ENCODE results near the gene LRRC15. TPM values are rescaled to one million over a fixed set of nuclear protein-coding genes. Genes with fewer than 3 reads are reported as not detected.

LRRC15 gene
- total RNA-seq, 1 donor from 2014 or later, result not detected

DNA sequence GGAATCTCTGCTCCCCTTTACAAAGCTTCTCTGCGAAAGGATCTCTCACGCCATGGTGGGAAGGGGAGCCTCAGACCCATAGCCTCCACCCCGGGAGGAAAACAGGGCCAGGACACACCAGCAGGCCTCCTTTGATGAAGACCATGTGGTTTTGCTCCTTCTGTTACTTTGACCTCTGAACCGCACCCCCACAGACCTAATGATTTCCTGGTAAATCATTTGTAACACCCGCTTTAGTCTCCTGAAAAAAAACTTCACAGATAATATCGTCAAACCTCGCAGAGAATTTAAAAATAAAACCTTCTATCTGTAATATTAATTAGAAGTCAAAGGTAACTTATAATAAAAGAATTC is 36.7 kb downstream of the LRRC15 start:
- TF ChIP-seq, protein P1, sequence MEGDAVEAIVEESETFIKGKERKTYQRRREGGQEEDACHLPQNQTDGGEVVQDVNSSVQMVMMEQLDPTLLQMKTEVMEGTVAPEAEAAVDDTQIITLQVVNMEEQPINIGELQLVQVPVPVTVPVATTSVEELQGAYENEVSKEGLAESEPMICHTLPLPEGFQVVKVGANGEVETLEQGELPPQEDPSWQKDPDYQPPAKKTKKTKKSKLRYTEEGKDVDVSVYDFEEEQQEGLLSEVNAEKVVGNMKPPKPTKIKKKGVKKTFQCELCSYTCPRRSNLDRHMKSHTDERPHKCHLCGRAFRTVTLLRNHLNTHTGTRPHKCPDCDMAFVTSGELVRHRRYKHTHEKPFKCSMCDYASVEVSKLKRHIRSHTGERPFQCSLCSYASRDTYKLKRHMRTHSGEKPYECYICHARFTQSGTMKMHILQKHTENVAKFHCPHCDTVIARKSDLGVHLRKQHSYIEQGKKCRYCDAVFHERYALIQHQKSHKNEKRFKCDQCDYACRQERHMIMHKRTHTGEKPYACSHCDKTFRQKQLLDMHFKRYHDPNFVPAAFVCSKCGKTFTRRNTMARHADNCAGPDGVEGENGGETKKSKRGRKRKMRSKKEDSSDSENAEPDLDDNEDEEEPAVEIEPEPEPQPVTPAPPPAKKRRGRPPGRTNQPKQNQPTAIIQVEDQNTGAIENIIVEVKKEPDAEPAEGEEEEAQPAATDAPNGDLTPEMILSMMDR (IDR thresholded peaks at IDR 0.05; ENCODE audit: unreplicated experiment), result no peak
- H3K27me3 Mint-ChIP-seq (ENCODE audit: unreplicated experiment), result peaks cover 10% of the 10 kb centered on the region
- no peak overlapping the region for H3K27ac Mint-ChIP-seq (ENCODE audit: unreplicated experiment)
- H3K4me1 Mint-ChIP-seq (ENCODE audit: unreplicated experiment), result peaks cover 6% of the 10 kb centered on the region
- H3K4me3 Mint-ChIP-seq (ENCODE audit: unreplicated experiment), result no peak overlapping the region
- no peaks in the 10 kb centered on the region for H3K9me3 Mint-ChIP-seq (ENCODE audit: unreplicated experiment)
- H3K36me3 Mint-ChIP-seq (ENCODE audit: low read depth, unreplicated experiment), result no peaks in the 10 kb centered on the region
- no peak for DNase-seq (ENCODE audit: low spot score)

GRCh38 chr3:194330579-194330978 is 39.0 kb downstream of the LRRC15 start:
- peaks cover 7% of the 10 kb centered on the region for H3K27me3 Mint-ChIP-seq (ENCODE audit: unreplicated experiment)
- no peaks in the 10 kb centered on the region for H3K36me3 Mint-ChIP-seq (ENCODE audit: low read depth, unreplicated experiment)
- H3K27ac Mint-ChIP-seq (ENCODE audit: unreplicated experiment), result no peak overlapping the region
- no peak for DNase-seq (ENCODE audit: low spot score)
- H3K4me3 Mint-ChIP-seq (ENCODE audit: unreplicated experiment), result no peak overlapping the region
- TF ChIP-seq, protein P1 (IDR thresholded peaks at IDR 0.05; ENCODE audit: unreplicated experiment), result no peak
- H3K9me3 Mint-ChIP-seq (ENCODE audit: unreplicated experiment), result no peaks in the 10 kb centered on the region
- H3K4me1 Mint-ChIP-seq (ENCODE audit: unreplicated experiment), result peaks cover 6% of the 10 kb centered on the region

- TF ChIP-seq, protein P1 (IDR thresholded peaks at IDR 0.05; ENCODE audit: unreplicated experiment), result no peak
- H3K27me3 Mint-ChIP-seq (ENCODE audit: unreplicated experiment), result peaks cover 7% of the 10 kb centered on the region
- H3K4me3 Mint-ChIP-seq (ENCODE audit: unreplicated experiment), result no peak overlapping the region
- H3K27ac Mint-ChIP-seq (ENCODE audit: unreplicated experiment), result no peak overlapping the region
- H3K9me3 Mint-ChIP-seq (ENCODE audit: unreplicated experiment), result no peaks in the 10 kb centered on the region
- no peak for DNase-seq (ENCODE audit: low spot score)
- no peaks in the 10 kb centered on the region for H3K36me3 Mint-ChIP-seq (ENCODE audit: low read depth, unreplicated experiment)
- H3K4me1 Mint-ChIP-seq (ENCODE audit: unreplicated experiment), result peaks cover 6% of the 10 kb centered on the region
These were observed 39.4 kb downstream of the LRRC15 start for GRCh38 chr3:194330160-194330559.

DNA sequence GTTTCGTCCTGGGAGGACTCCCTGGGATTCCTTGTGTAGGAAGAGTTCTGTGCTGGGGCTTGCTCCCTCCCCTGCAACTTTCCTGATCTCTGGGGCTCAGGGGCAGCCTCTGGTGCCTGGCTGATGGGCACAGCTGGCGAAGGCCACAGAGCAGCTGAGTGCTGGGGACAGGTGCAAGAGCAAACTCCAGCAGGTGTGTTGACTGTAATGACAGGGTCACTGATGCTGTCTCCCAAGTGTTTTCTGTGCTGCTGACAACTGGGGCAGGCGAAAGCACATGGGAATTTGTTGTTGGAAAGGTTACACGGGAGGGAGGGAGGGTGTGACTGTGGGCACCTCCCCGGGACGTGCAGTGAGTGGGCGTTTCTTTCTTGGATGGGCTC is 40.0 kb downstream of the LRRC15 start:
- Mint-ChIP-seq H3K36me3 (ENCODE audit: low read depth, unreplicated experiment) (no peaks in the 10 kb centered on the region), H3K4me1 (ENCODE audit: unreplicated experiment) (peaks cover 6% of the 10 kb centered on the region), H3K9me3 (ENCODE audit: unreplicated experiment) (no peaks in the 10 kb centered on the region), H3K27me3 (ENCODE audit: unreplicated experiment) (peaks cover 7% of the 10 kb centered on the region), H3K4me3 (ENCODE audit: unreplicated experiment) (no peak overlapping the region), H3K27ac (ENCODE audit: unreplicated experiment) (no peak overlapping the region)
- no peak for DNase-seq (ENCODE audit: low spot score)
- TF ChIP-seq, protein P1 (IDR thresholded peaks at IDR 0.05; ENCODE audit: unreplicated experiment), result no peak

GRCh38 chr3:194328942-194329582 is 40.5 kb downstream of the LRRC15 start:
- Mint-ChIP-seq H3K4me3 (ENCODE audit: unreplicated experiment) (no peak overlapping the region), H3K4me1 (ENCODE audit: unreplicated experiment) (peaks cover 6% of the 10 kb centered on the region), H3K36me3 (ENCODE audit: low read depth, unreplicated experiment) (no peaks in the 10 kb centered on the region), H3K27ac (ENCODE audit: unreplicated experiment) (peak overlapping the region; percentile 70), H3K27me3 (ENCODE audit: unreplicated experiment) (peaks cover 7% of the 10 kb centered on the region), H3K9me3 (ENCODE audit: unreplicated experiment) (no peaks in the 10 kb centered on the region)
- DNase-seq (ENCODE audit: low spot score), result no peak
- TF ChIP-seq, protein P1 (IDR thresholded peaks at IDR 0.05; ENCODE audit: unreplicated experiment), result no peak
